Measurements from ENCODE around the gene CLSTN1. TPM values are rescaled to one million over a fixed set of nuclear protein-coding genes. Genes with fewer than 3 reads are reported as not detected.
"Not testable (repeated sequence)": the region's sequence is repeated elsewhere in the genome, so short reads cannot be mapped to it uniquely, and the experiment has no call there.

CLSTN1 gene
- total RNA-seq, 1 experiment from 2014 or later = 99.3 TPM

- no peak for TF ChIP-seq CTCF (IDR thresholded peaks at IDR 0.05; ENCODE audit: unreplicated experiment)
- CTCF ChIA-PET = no interaction called here
- BruUV-seq (replicated peaks) = no TSS peak
- Mint-ChIP-seq H3K9me3 (ENCODE audit: low read depth, unreplicated experiment) (no peaks in the 10 kb centered on the region), H3K27ac (ENCODE audit: unreplicated experiment) (no peak overlapping the region), H3K36me3 (ENCODE audit: insufficient read depth, unreplicated experiment) (peaks cover 6% of the 10 kb centered on the region), H3K4me3 (ENCODE audit: low read depth, unreplicated experiment) (no peak overlapping the region), H3K4me1 (ENCODE audit: low read depth, unreplicated experiment) (no peaks in the 10 kb centered on the region), H3K27me3 (ENCODE audit: unreplicated experiment) (no peaks in the 10 kb centered on the region)
- DNase-seq = no peak
- intact Hi-C loops (cut with micrococcal nuclease; ENCODE audit: unreplicated experiment) = no loop called here
These were observed 56.9 kb downstream of the CLSTN1 start for GRCh38 chr1:9766759-9767442.

GRCh38 chr1:9764550-9764949, 59.2 kb downstream of the CLSTN1 start:
- TF ChIP-seq CTCF (IDR thresholded peaks at IDR 0.05; ENCODE audit: unreplicated experiment) = no peak
- Mint-ChIP-seq H3K27ac (ENCODE audit: unreplicated experiment) (no peak overlapping the region), H3K4me3 (ENCODE audit: low read depth, unreplicated experiment) (no peak overlapping the region), H3K27me3 (ENCODE audit: unreplicated experiment) (no peaks in the 10 kb centered on the region), H3K4me1 (ENCODE audit: low read depth, unreplicated experiment) (no peaks in the 10 kb centered on the region), H3K36me3 (ENCODE audit: insufficient read depth, unreplicated experiment) (peaks cover 6% of the 10 kb centered on the region), H3K9me3 (ENCODE audit: low read depth, unreplicated experiment) (no peaks in the 10 kb centered on the region)
- intact Hi-C loops (cut with micrococcal nuclease; ENCODE audit: unreplicated experiment) = no loop called here
- CTCF ChIA-PET = no interaction called here
- DNase-seq = no peak
- no TSS peak for BruUV-seq (replicated peaks)

GRCh38 chr1:9763914-9764313, 59.9 kb downstream of the CLSTN1 start:
- Mint-ChIP-seq H3K4me3 (ENCODE audit: low read depth, unreplicated experiment) (no peak overlapping the region), H3K9me3 (ENCODE audit: low read depth, unreplicated experiment) (no peaks in the 10 kb centered on the region), H3K36me3 (ENCODE audit: insufficient read depth, unreplicated experiment) (peaks cover 6% of the 10 kb centered on the region), H3K27me3 (ENCODE audit: unreplicated experiment) (no peaks in the 10 kb centered on the region), H3K4me1 (ENCODE audit: low read depth, unreplicated experiment) (no peaks in the 10 kb centered on the region), H3K27ac (ENCODE audit: unreplicated experiment) (no peak overlapping the region)
- BruUV-seq (replicated peaks) = no TSS peak
- intact Hi-C loops (cut with micrococcal nuclease; ENCODE audit: unreplicated experiment) = no loop called here
- DNase-seq = no peak
- CTCF ChIA-PET = no interaction called here
- TF ChIP-seq CTCF (IDR thresholded peaks at IDR 0.05; ENCODE audit: unreplicated experiment) = no peak

GRCh38 chr1:9762446-9762845, 61.3 kb downstream of the CLSTN1 start:
- H3K4me1 Mint-ChIP-seq (ENCODE audit: low read depth, unreplicated experiment); H3K9me3 Mint-ChIP-seq (ENCODE audit: low read depth, unreplicated experiment); intact Hi-C loops (cut with micrococcal nuclease; ENCODE audit: unreplicated experiment); BruUV-seq (replicated peaks); CTCF ChIA-PET; H3K27ac Mint-ChIP-seq (ENCODE audit: unreplicated experiment); H3K36me3 Mint-ChIP-seq (ENCODE audit: insufficient read depth, unreplicated experiment); H3K27me3 Mint-ChIP-seq (ENCODE audit: unreplicated experiment); H3K4me3 Mint-ChIP-seq (ENCODE audit: low read depth, unreplicated experiment); DNase-seq: not testable (repeated sequence)

- no peak for DNase-seq
- Mint-ChIP-seq H3K4me1 (ENCODE audit: low read depth, unreplicated experiment) (no peaks in the 10 kb centered on the region), H3K4me3 (ENCODE audit: low read depth, unreplicated experiment) (no peak overlapping the region), H3K27ac (ENCODE audit: unreplicated experiment) (no peak overlapping the region), H3K36me3 (ENCODE audit: insufficient read depth, unreplicated experiment) (peaks cover 6% of the 10 kb centered on the region), H3K9me3 (ENCODE audit: low read depth, unreplicated experiment) (no peaks in the 10 kb centered on the region), H3K27me3 (ENCODE audit: unreplicated experiment) (no peaks in the 10 kb centered on the region)
- TF ChIP-seq CTCF (IDR thresholded peaks at IDR 0.05; ENCODE audit: unreplicated experiment) = no peak
- intact Hi-C loops (cut with micrococcal nuclease; ENCODE audit: unreplicated experiment) = no loop called here
- CTCF ChIA-PET = no interaction called here
- no TSS peak for BruUV-seq (replicated peaks)
These were observed 61.9 kb downstream of the CLSTN1 start for GRCh38 chr1:9761855-9762254.

Measured in Calu3 (cell line).